Measurements from ENCODE around the gene ETFB. TPM values are rescaled to one million over a fixed set of nuclear protein-coding genes. Genes with fewer than 3 reads are reported as not detected.

Gene ETFB
- total and polyA plus RNA-seq, 10 of the 15 experiments (the other 5 are each of a cell fraction or from before 2014, with no cell fraction given) = 15.1 to 166 (median 87.8) TPM

DNA sequence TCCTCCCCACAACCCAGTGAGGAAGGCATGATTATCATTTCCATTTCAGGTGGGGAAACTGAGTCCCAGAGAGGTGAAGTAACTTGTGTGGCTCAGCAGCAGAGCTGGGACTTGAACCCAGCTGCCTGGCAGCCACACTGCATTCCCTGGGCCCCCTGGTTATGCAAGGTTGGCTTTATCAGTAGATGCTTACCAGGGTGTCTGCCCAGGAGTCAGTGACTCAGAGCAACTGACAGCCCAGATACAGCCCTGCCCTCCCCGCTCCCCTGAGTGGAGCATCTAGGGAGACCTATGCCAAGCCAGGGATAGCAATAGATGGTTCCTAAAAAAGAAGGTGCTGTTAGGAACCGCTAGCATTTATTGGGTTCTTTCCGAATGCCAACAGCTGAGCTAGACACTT lies 48.8 kb downstream of the ETFB start (continued):
- TF ChIP-seq RB1 (IDR thresholded peaks at IDR 0.05; ENCODE audit: borderline replicate concordance) (no peak), TCF3 (IDR thresholded peaks at IDR 0.05; ENCODE audit: borderline replicate concordance, insufficient read depth, low read depth, low read length) (no peak)

- ATAC-seq (no peak), DNase-seq (ENCODE audit: low read depth, low spot score) (no peak), FAIRE-seq (no peak)
- H3K9me3 ChIP-seq (replicated peaks; ENCODE audit: control insufficient read depth, insufficient read depth, low read length) = no peaks in the 10 kb centered on the region; the same call in 2 of the 3 replicates
- H3K79me2 ChIP-seq (ENCODE audit: control insufficient read depth, insufficient read depth, low read length) = no peaks in the 10 kb centered on the region
- ChIA-PET RAD21 (ENCODE audit: unreplicated experiment) (no interaction called here), POLR2A (no interaction called here), SMC1A (ENCODE audit: uncharacterized antibody, unreplicated experiment) (no interaction called here), CTCF (no interaction called here)
- intact Hi-C loops (cut with micrococcal nuclease; ENCODE audit: unreplicated experiment) = no loop called here
- peaks cover 0 to 5% of the 10 kb centered on the region in 2 experiments; a peak in 1 of 4 replicates for H3K27me3 ChIP-seq (replicated peaks in 1 of 2; ENCODE audit: control insufficient read depth in 2 of 2, insufficient read depth in 2 of 2, low read length in 1 of 2)
- 20% methylated on average over 5 of the region's 8 CpGs for WGBS (ENCODE audit: insufficient coverage, insufficient replicate concordance, low lambda C conversion rate, missing lambda C conversion rate)
- no peak overlapping the region for H3K27ac ChIP-seq (ENCODE audit: control insufficient read depth, insufficient read depth)
- no peaks in the 10 kb centered on the region for H3K36me3 ChIP-seq (ENCODE audit: control insufficient read depth in 2 of 2, insufficient read depth in 2 of 2, low read length in 1 of 2)
- H3K4me1 ChIP-seq (ENCODE audit: control insufficient read depth, insufficient read depth, low read length) = no peaks in the 10 kb centered on the region
- no TSS peak for BruUV-seq (replicated peaks)
- no peak overlapping the region for H2AFZ ChIP-seq (ENCODE audit: control insufficient read depth, low read depth, low read length)
- no peaks in the 10 kb centered on the region for H4K20me1 ChIP-seq (ENCODE audit: control insufficient read depth, insufficient read depth)
- H3K4me2 ChIP-seq (ENCODE audit: control insufficient read depth, insufficient read depth) = no peak overlapping the region
- in situ Hi-C loops (cut with MboI) = no loop called here
- no peak overlapping the region for H3K4me3 ChIP-seq
- no peak overlapping the region for H3K9ac ChIP-seq (ENCODE audit: control insufficient read depth, insufficient read depth, low read length)
- TF ChIP-seq, protein P1, sequence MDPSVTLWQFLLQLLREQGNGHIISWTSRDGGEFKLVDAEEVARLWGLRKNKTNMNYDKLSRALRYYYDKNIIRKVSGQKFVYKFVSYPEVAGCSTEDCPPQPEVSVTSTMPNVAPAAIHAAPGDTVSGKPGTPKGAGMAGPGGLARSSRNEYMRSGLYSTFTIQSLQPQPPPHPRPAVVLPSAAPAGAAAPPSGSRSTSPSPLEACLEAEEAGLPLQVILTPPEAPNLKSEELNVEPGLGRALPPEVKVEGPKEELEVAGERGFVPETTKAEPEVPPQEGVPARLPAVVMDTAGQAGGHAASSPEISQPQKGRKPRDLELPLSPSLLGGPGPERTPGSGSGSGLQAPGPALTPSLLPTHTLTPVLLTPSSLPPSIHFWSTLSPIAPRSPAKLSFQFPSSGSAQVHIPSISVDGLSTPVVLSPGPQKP (IDR thresholded peaks at IDR 0.05; ENCODE audit: low read depth, low read length) = no peak
- TF ChIP-seq, protein P2, sequence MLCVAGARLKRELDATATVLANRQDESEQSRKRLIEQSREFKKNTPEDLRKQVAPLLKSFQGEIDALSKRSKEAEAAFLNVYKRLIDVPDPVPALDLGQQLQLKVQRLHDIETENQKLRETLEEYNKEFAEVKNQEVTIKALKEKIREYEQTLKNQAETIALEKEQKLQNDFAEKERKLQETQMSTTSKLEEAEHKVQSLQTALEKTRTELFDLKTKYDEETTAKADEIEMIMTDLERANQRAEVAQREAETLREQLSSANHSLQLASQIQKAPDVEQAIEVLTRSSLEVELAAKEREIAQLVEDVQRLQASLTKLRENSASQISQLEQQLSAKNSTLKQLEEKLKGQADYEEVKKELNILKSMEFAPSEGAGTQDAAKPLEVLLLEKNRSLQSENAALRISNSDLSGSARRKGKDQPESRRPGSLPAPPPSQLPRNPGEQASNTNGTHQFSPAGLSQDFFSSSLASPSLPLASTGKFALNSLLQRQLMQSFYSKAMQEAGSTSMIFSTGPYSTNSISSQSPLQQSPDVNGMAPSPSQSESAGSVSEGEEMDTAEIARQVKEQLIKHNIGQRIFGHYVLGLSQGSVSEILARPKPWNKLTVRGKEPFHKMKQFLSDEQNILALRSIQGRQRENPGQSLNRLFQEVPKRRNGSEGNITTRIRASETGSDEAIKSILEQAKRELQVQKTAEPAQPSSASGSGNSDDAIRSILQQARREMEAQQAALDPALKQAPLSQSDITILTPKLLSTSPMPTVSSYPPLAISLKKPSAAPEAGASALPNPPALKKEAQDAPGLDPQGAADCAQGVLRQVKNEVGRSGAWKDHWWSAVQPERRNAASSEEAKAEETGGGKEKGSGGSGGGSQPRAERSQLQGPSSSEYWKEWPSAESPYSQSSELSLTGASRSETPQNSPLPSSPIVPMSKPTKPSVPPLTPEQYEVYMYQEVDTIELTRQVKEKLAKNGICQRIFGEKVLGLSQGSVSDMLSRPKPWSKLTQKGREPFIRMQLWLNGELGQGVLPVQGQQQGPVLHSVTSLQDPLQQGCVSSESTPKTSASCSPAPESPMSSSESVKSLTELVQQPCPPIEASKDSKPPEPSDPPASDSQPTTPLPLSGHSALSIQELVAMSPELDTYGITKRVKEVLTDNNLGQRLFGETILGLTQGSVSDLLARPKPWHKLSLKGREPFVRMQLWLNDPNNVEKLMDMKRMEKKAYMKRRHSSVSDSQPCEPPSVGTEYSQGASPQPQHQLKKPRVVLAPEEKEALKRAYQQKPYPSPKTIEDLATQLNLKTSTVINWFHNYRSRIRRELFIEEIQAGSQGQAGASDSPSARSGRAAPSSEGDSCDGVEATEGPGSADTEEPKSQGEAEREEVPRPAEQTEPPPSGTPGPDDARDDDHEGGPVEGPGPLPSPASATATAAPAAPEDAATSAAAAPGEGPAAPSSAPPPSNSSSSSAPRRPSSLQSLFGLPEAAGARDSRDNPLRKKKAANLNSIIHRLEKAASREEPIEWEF (IDR thresholded peaks at IDR 0.05; ENCODE audit: insufficient replicate concordance, low read depth, low read length) = no peak
- TF ChIP-seq MXI1 (IDR thresholded peaks at IDR 0.05; ENCODE audit: low read depth, low read length) (no peak), MEF2B (IDR thresholded peaks at IDR 0.05; ENCODE audit: partially characterized antibody, poor library complexity, severe bottlenecking) (no peak), SUZ12 (IDR thresholded peaks at IDR 0.05; ENCODE audit: unreplicated experiment) (no peak), POLR2AphosphoS2 (IDR thresholded peaks at IDR 0.05; ENCODE audit: low read depth, low read length) (no peak), NBN (IDR thresholded peaks at IDR 0.05) (no peak)
- TF ChIP-seq, protein P3, sequence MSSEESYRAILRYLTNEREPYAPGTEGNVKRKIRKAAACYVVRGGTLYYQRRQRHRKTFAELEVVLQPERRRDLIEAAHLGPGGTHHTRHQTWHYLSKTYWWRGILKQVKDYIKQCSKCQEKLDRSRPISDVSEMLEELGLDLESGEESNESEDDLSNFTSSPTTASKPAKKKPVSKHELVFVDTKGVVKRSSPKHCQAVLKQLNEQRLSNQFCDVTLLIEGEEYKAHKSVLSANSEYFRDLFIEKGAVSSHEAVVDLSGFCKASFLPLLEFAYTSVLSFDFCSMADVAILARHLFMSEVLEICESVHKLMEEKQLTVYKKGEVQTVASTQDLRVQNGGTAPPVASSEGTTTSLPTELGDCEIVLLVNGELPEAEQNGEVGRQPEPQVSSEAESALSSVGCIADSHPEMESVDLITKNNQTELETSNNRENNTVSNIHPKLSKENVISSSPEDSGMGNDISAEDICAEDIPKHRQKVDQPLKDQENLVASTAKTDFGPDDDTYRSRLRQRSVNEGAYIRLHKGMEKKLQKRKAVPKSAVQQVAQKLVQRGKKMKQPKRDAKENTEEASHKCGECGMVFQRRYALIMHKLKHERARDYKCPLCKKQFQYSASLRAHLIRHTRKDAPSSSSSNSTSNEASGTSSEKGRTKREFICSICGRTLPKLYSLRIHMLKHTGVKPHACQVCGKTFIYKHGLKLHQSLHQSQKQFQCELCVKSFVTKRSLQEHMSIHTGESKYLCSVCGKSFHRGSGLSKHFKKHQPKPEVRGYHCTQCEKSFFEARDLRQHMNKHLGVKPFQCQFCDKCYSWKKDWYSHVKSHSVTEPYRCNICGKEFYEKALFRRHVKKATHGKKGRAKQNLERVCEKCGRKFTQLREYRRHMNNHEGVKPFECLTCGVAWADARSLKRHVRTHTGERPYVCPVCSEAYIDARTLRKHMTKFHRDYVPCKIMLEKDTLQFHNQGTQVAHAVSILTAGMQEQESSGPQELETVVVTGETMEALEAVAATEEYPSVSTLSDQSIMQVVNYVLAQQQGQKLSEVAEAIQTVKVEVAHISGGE (CRISPR knock-in tag; IDR thresholded peaks at IDR 0.05) = no peak
- TF ChIP-seq, protein P4, sequence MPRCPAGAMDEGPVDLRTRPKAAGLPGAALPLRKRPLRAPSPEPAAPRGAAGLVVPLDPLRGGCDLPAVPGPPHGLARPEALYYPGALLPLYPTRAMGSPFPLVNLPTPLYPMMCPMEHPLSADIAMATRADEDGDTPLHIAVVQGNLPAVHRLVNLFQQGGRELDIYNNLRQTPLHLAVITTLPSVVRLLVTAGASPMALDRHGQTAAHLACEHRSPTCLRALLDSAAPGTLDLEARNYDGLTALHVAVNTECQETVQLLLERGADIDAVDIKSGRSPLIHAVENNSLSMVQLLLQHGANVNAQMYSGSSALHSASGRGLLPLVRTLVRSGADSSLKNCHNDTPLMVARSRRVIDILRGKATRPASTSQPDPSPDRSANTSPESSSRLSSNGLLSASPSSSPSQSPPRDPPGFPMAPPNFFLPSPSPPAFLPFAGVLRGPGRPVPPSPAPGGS (IDR thresholded peaks at IDR 0.05; ENCODE audit: borderline replicate concordance, insufficient read depth, low read depth, low read length, poor library complexity, severe bottlenecking) = no peak
Measured at GRCh38 chr19:51316688-51317087, 49.5 kb downstream of the ETFB start.
